ENCODE measurements around the gene MAML2. TPM values are rescaled to one million over a fixed set of nuclear protein-coding genes. Genes with fewer than 3 reads are reported as not detected.

The MAML2 gene
- total RNA-seq, 2 experiments from 2014 or later, result 14.7 to 15.5 TPM

GRCh38 chr11:95930948-95931347, 412.0 kb downstream of the MAML2 start:
- no peak for DNase-seq
- H3K4me3 Mint-ChIP-seq, result no peak overlapping the region

GRCh38 chr11:95926726-95927125, 416.3 kb downstream of the MAML2 start:
- Mint-ChIP-seq H3K9me3 (ENCODE audit: insufficient read depth) (peaks cover 9% of the 10 kb centered on the region), H3K4me3 (no peak overlapping the region), H3K27me3 (ENCODE audit: low read depth) (peaks cover 11% of the 10 kb centered on the region), H3K27ac (no peak overlapping the region), H3K36me3 (ENCODE audit: low read depth) (peaks cover 6% of the 10 kb centered on the region), H3K4me1 (ENCODE audit: low read depth) (peaks cover 23% of the 10 kb centered on the region)
- ATAC-seq (no peak), DNase-seq (no peak)
- ChIA-PET CTCF (no interaction called here), POLR2A (no interaction called here)

More at GRCh38 chr11:95930948-95931347, 412.0 kb downstream of the MAML2 start:
- Mint-ChIP-seq H3K4me1 (ENCODE audit: low read depth) (no peaks in the 10 kb centered on the region), H3K27me3 (ENCODE audit: low read depth) (peaks cover 11% of the 10 kb centered on the region), H3K27ac (no peak overlapping the region), H3K36me3 (ENCODE audit: low read depth) (peaks cover 2% of the 10 kb centered on the region), H3K9me3 (ENCODE audit: insufficient read depth) (peaks cover 9% of the 10 kb centered on the region)
- ATAC-seq, result no peak
- ChIA-PET CTCF (no interaction called here), POLR2A (no interaction called here)

Small RNA genes within 50 kb of the gene (microRNA-seq; reads per million reads assigned to microRNA genes)
- gene MIR1260B, result not detected

Other genes with a start within 250 kb of the MAML2 start
- 10 to 100 TPM; 35.7 to 37.5 TPM for gene CCDC82, start 46.7 kb upstream of the MAML2 start, total RNA-seq
- 10 to 100 TPM in 1 of 2 experiments, 1 to 10 TPM in 1; 9.4 to 10.3 TPM for gene JRKL, start 46.8 kb upstream of the MAML2 start, total RNA-seq

Data from activated CD8-positive, alpha-beta T cell treated with anti-CD3 and anti-CD28 coated beads, Interleukin-2, amount 10 ng/mL, durations not matched to agents 7 days and 5 days (primary cell).